Measurements from ENCODE around the gene FN1. TPM values are rescaled to one million over a fixed set of nuclear protein-coding genes. Genes with fewer than 3 reads are reported as not detected.
"Not testable (repeated sequence)": the region's sequence is repeated elsewhere in the genome, so short reads cannot be mapped to it uniquely, and the experiment has no call there.

FN1 gene
- total RNA-seq, 2 donors from 2014 or later, result 369 to 1,092 TPM

GRCh38 chr2:215360596-215360995, 75.3 kb downstream of the FN1 start:
- Histone ChIP-seq H3K27me3 (no peaks in the 10 kb centered on the region), H3K36me3 (peaks cover 43% of the 10 kb centered on the region), H3K9me3 (no peaks in the 10 kb centered on the region), H3K4me1 (no peaks in the 10 kb centered on the region), H3K4me3 (no peak overlapping the region), H3K27ac (no peak overlapping the region)
- DNase-seq (ENCODE audit: low spot score), result no peak
- no peak for TF ChIP-seq CTCF (IDR thresholded peaks at IDR 0.05)

- not testable (repeated sequence) for H3K27ac ChIP-seq; H3K27me3 ChIP-seq; H3K4me3 ChIP-seq; DNase-seq (ENCODE audit: low spot score); H3K4me1 ChIP-seq; H3K9me3 ChIP-seq
- peaks cover 38% of the 10 kb centered on the region for H3K36me3 ChIP-seq
These were observed 75.8 kb downstream of the FN1 start for GRCh38 chr2:215360059-215360458.

- H3K36me3 ChIP-seq, result peaks cover 33% of the 10 kb centered on the region
- H3K4me1 ChIP-seq, result no peaks in the 10 kb centered on the region
- no peaks in the 10 kb centered on the region for H3K9me3 ChIP-seq
- no peak for TF ChIP-seq CTCF (IDR thresholded peaks at IDR 0.05)
- no peak for DNase-seq (ENCODE audit: low spot score)
- H3K27me3 ChIP-seq, result no peaks in the 10 kb centered on the region
- H3K27ac ChIP-seq, result no peak overlapping the region
- H3K4me3 ChIP-seq, result no peak overlapping the region
These were observed 76.3 kb downstream of the FN1 start for GRCh38 chr2:215359576-215359922.

- TF ChIP-seq CTCF (IDR thresholded peaks at IDR 0.05), result no peak
- Histone ChIP-seq H3K4me3 (no peak overlapping the region), H3K27ac (no peak overlapping the region), H3K27me3 (no peaks in the 10 kb centered on the region), H3K36me3 (peaks cover 28% of the 10 kb centered on the region), H3K4me1 (no peaks in the 10 kb centered on the region), H3K9me3 (no peaks in the 10 kb centered on the region)
- no peak for DNase-seq (ENCODE audit: low spot score)
These were observed 76.8 kb downstream of the FN1 start for GRCh38 chr2:215358891-215359575.

GRCh38 chr2:215358312-215358845, 77.5 kb downstream of the FN1 start:
- peaks cover 24% of the 10 kb centered on the region for H3K36me3 ChIP-seq
- DNase-seq (ENCODE audit: low spot score), result no peak
- H3K27ac ChIP-seq, result no peak overlapping the region
- H3K4me1 ChIP-seq, result no peaks in the 10 kb centered on the region
- no peak overlapping the region for H3K4me3 ChIP-seq
- TF ChIP-seq CTCF (IDR thresholded peaks at IDR 0.05), result no peak
- no peaks in the 10 kb centered on the region for H3K9me3 ChIP-seq
- no peaks in the 10 kb centered on the region for H3K27me3 ChIP-seq

GRCh38 chr2:215357660-215358059, 78.2 kb downstream of the FN1 start:
- TF ChIP-seq CTCF (IDR thresholded peaks at IDR 0.05), result no peak
- peaks cover 17% of the 10 kb centered on the region for H3K36me3 ChIP-seq

More at GRCh38 chr2:215357660-215358059, 78.2 kb downstream of the FN1 start:
- DNase-seq (ENCODE audit: low spot score), result no peak
- Histone ChIP-seq H3K27me3 (no peaks in the 10 kb centered on the region), H3K9me3 (no peaks in the 10 kb centered on the region), H3K27ac (no peak overlapping the region), H3K4me1 (no peaks in the 10 kb centered on the region), H3K4me3 (no peak overlapping the region)

All from right atrium auricular region (tissue), 2 donors.